ENCODE data around the gene PTPRJ.
"Not testable (repeated sequence)": the region's sequence is repeated elsewhere in the genome, so short reads cannot be mapped to it uniquely, and the experiment has no call there.

The PTPRJ gene

GRCh38 chr11:48123934-48124755, 143.8 kb downstream of the PTPRJ start:
- DNase-seq, result no peak

- no peak for DNase-seq
Measured at GRCh38 chr11:48124880-48125279, 144.5 kb downstream of the PTPRJ start.

- no peak for DNase-seq
Measured at GRCh38 chr11:48125866-48126265, 145.5 kb downstream of the PTPRJ start.

- no peak for DNase-seq
Measured at GRCh38 chr11:48127521-48128183, 147.3 kb downstream of the PTPRJ start.

GRCh38 chr11:48129697-48130395, 149.5 kb downstream of the PTPRJ start:
- no peak for DNase-seq

- no peak for DNase-seq
Measured at GRCh38 chr11:48134221-48134922, 154.0 kb downstream of the PTPRJ start.

- DNase-seq, result no peak
Measured at GRCh38 chr11:48138222-48138621, 157.9 kb downstream of the PTPRJ start.

GRCh38 chr11:48139896-48140295, 159.5 kb downstream of the PTPRJ start:
- DNase-seq, result not testable (repeated sequence)

GRCh38 chr11:48141475-48142122, 161.2 kb downstream of the PTPRJ start:
- no peak for DNase-seq

- no peak for DNase-seq
Measured at GRCh38 chr11:48142889-48143288, 162.5 kb downstream of the PTPRJ start.

GRCh38 chr11:48148749-48149148, 168.4 kb downstream of the PTPRJ start:
- no peak for DNase-seq

GRCh38 chr11:48150213-48150612, 169.9 kb downstream of the PTPRJ start:
- no peak for DNase-seq

GRCh38 chr11:48154151-48154550, 173.8 kb downstream of the PTPRJ start:
- DNase-seq, result no peak

GRCh38 chr11:48161951-48162884, 181.9 kb downstream of the PTPRJ start:
- DNase-seq, result no peak

- no peak for DNase-seq
Measured at GRCh38 chr11:48162885-48163268, 182.5 kb downstream of the PTPRJ start.

GRCh38 chr11:48163360-48164100, 183.2 kb downstream of the PTPRJ start:
- no peak for DNase-seq

GRCh38 chr11:48164836-48165235, 184.5 kb downstream of the PTPRJ start:
- DNase-seq, result no peak

- DNase-seq, result no peak
Measured at GRCh38 chr11:48165426-48165825, 185.1 kb downstream of the PTPRJ start.

- DNase-seq, result no peak
Measured at GRCh38 chr11:48167380-48167779, 187.0 kb downstream of the PTPRJ start.

GRCh38 chr11:48168815-48169214, 188.5 kb downstream of the PTPRJ start:
- no peak for DNase-seq

- DNase-seq, result no peak
Measured at GRCh38 chr11:48169259-48169658, 188.9 kb downstream of the PTPRJ start.

Data from activated naive CD4-positive, alpha-beta T cell (primary cell).